SK-MEL-5 (cell line): ENCODE measurements around the gene CASP1. TPM values are rescaled to one million over a fixed set of nuclear protein-coding genes. Genes with fewer than 3 reads are reported as not detected.
"Not testable (repeated sequence)": the region's sequence is repeated elsewhere in the genome, so short reads cannot be mapped to it uniquely, and the experiment has no call there.

Experiments used
- DNase-seq: peaks from one replicate; pipeline ENCODE4 v3.0.0-alpha.2; 2016; ENCODE audit warnings: low read depth, low spot score
- in situ Hi-C: cut with HindIII; loops from 2 replicates; pipeline ENCODE4 v1.10.0; 2016; ENCODE audit warnings: low sequenced_read_pairs, high pct_unique_total_duplicates, low pct_unique_long_range_greater_than_20kb
- total RNA-seq: library from RNA; depleted of rRNA; stranded (reverse); fragments of >200 nt; shearing (Covaris generic); gene quantifications from 2 replicates; pipeline ENCODE4 v1.2.3, GENCODE V29; 2014

Gene CASP1
- total RNA-seq, 1 experiment from 2014 or later = 20.7 TPM

DNA sequence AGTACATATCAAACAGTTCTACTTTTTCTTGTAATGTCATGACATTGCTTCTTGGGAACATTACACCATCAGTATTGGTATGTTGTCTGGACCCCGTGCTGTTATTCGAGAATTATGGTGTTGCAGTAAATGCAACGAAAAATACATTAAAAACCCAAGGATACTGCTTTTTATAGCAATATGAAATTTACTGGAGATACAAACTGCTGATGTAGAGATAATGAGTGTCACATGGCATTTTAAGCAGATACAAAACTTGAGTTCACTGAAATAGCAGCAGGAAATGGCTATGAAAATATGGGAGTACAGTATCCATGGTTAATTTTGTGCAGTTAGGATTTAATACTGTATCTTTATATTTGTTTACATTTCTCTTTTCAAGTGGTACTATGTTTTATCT is 17.5 kb upstream of the CASP1 start:
- in situ Hi-C loops = no loop called here
- DNase-seq = no peak

DNA sequence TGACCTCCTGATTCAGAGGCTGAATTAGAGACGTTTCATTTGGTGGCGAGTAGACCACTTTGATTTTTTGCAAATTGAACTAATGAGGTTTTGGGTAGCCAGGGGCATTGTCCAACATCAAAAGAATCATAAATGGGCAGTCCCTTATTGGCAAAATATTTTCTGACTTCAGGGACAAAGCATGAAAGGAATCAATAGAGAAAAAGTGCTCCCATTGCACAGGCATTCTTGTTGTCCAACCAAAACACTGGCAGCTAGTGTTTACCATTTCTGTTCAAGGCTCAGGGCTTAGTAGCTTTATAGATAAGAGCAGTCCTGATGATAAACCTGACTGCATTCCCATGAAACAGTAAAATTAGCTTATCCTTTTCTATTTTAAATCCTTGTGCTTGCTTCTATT is 16.6 kb upstream of the CASP1 start:
- in situ Hi-C loops = no loop called here

DNA sequence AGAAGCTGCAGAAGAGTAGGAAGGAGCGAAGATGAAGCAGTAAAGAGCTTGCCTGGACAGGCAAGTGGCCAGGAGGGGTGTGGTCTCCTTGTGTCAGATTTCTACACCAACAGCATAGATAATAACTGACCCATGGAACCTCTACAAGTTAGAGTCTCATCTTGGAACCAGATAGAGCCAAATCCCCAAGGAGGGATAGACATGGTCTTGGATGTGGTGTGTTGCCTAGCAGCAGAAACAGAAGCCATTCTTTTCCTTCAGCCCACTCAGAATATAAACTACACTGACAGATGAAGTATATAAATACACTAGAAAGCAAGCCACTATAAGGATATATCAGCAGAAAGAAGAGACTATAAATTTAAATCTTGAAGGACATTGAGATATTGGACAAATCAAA is 14.5 kb upstream of the CASP1 start:
- DNase-seq = no peak
- in situ Hi-C loops = no loop called here

More for the DNA sequence above, 16.6 kb upstream of the CASP1 start:
- no peak for DNase-seq

DNA sequence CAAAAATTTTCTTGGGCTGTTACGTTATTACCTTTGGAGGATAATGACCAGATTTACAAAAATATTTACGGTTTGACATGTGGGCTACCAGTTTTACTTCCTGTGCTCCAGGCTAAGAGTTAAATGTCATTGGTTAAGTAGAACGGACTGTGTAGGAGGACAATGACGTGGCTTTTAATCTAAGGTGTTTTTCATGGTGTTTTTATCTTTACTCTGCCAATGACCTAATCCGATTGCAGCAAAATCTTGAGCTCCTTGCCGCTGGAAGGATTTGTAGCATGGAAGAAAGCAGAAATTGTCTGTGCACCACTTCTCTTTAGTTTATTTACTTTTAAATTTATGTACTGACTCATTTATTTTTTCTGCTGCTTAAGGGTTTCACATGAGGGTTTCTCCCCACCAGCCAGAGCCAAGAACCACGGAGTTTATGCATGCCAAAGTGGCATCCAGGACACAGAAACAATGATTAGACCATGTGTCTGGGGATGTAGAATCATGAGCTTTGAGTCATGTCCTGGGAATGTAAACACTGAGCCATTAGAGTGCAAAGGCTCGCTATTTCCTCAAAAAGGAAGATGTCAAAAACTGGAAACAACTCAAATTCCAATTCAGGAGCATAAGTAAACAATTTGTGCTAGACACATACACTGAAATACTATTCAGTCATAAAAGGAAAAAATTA is 12.1 kb upstream of the CASP1 start:
- in situ Hi-C loops = no loop called here
- peak; percentile 67 for DNase-seq

DNA sequence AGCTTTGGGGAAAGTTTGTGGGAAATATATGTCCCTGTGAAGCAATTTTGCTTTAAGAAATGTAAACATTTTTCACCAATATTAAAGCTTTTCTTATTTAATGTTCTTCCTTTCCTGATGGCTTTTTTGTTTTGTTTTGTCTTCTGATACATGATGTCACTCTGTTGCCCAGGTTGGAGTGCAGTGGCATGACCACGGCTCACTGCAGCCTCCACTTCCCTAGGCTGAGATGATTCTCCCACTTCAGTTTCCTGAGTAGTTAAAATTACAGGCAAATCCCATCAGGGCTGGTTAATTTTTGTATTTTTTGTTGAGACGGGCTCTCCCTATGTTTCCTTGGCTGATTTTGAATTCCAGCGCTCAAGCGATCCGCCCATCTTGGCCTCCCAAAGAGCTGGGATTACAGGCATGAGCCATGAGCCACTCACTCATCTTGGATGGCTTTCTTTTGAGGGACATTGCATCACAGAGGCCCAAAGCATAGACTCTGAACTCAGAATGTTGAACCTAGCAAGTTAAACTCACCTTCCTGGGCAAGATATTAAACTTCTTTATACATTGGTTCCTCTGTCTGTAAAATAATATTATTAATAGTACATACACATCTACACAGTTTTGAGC is 10.8 kb upstream of the CASP1 start:
- in situ Hi-C loops = no loop called here
- DNase-seq = no peak

DNA sequence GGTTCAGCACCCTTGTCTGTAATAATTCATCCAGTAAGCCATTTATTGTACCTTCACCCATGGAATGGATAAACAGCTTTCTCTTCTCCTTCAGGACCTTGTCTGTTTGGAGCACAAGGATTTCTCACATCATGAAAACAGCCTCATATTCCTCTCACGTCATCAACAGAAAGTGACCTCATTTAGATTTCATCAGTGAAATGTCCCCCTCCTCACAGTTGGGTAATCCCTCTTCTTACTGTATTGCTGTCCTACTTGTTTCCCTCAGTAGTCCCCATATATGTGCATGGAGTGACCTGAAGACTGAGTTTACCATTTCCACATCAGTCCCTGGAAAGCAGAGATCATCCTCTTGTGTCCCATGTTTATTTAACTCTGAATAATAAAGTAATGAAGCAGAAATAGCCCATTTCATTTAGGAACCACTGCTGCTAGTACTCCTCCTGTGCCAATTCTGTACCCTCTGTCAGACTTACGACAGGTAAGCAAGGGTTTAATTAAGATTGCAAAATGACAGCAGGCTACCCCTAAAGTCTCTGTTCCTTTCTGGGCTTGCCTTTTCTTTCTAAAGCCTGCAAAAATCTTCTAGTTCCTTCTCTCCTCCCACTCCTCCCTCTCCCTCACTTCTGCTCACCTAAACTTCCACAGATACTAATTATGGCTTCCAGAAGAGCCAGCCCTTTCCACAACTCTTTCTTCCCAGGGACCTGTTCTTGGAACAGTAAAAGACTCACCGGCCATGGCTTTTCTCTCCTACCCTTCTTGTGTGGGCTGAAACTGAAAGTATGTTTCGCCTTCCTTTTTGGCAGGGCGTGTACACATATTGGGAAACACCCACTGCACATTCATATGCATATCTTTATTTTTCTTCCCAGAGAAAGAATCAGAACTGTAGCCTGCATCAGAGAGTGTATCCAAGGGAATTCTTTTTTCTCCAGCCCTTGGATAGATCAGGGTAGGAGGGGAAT is 9.9 kb upstream of the CASP1 start, which contains the start of gene CARD16:
TSS of gene CARD16 (minus strand) at position 779 of the 968 bp plus-strand sequence. CDS start at position 741, 38 bp downstream.
- in situ Hi-C loops = not testable (repeated sequence)
- peak; percentile 36 for DNase-seq

DNA sequence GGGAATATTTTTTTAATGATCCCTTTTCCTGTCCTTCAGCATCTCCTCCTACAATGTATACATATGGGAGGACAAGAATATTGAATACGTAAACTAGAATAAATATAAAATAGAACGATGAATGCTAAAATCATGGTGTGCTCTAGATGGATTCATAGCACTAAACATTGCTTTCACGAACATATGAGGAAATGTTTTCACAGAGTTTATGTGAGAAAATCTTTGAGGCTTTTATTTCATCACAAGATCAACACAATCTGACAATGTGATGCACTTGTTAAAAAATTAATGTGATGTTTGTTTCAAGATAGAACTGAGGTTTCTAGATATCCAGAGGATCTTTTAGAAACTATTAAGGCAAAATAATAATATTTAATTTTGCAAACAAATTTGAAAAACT is 7.2 kb upstream of the CASP1 start:
- DNase-seq = no peak
- in situ Hi-C loops = no loop called here

DNA sequence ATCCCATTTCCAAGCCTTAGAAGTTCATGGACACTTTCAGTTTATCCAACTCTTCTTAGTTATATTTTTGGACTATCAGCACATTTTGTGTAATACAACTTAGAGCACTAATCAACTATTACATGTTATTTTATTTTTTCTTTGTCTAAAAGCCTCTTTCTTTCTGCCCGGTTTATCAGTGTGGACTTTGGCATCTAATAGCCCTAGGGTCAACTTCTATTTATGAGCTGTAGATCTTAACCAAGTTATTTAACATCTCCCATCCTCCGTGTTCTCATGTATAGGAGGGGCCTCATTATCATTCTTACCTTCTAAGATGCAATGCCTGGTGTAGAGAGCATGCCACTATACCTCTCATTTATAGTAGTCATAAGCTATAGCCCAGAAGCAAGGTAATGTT is 5.8 kb upstream of the CASP1 start:
- in situ Hi-C loops = no loop called here
- no peak for DNase-seq

DNA sequence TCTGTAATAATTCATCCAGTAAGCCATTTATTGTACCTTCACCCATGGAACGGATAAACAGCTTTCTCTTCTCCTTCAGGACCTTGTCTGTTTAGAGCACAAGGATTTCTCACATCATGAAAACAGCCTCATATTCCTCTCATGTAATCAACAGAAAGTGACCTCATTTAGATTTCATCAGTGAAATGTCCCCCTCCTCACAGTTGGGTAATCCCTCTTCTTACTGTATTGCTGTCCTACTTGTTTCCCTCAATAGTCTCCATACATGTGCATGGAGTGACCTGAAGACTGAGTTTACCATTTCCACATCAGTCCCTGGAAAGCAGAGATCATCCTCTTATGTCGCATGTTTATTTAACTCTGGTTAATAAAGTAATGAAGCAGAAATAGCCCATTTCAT is 556 bp downstream of the CASP1 start:
- DNase-seq, in situ Hi-C loops: not testable (repeated sequence)

DNA sequence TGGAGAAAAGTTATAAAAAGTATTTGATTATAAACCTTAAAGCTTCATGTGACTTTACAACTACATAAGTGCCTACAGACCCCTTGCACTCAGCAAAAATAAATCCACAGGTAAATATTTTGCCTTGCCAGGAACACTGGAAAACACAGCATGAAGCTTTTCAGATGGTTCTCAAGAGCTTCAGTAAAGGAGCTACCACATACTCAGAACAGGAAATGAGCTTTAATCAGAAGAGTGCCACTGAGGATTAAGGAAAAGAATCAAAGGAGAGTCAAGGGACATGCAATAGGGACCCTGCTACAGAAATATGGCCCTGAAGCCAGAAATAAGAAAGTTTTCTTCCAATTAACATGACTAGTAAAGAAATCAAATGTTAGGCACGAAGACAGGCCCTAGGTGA is 1.2 kb downstream of the CASP1 start:
- DNase-seq = no peak
- in situ Hi-C loops = no loop called here

DNA sequence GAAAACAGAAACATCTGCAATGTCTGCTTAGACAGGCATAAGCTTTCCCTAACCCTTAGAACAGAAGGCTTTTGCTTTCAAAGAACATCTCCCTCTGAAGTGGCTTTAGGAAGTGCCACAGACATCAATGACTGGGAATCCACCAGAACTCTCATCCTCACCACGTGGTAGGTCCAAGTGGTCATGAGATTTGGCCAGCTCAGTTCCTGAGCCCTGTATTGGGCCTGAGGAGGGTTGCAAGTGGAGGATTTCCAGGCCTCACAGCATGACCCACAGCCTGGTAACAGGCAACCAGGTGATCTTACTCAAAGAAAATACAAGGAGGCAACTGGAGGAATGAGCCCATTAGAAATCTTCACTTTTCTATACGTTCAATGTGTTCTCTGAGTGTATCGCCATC is 1.6 kb downstream of the CASP1 start:
- DNase-seq = no peak
- in situ Hi-C loops = no loop called here

DNA sequence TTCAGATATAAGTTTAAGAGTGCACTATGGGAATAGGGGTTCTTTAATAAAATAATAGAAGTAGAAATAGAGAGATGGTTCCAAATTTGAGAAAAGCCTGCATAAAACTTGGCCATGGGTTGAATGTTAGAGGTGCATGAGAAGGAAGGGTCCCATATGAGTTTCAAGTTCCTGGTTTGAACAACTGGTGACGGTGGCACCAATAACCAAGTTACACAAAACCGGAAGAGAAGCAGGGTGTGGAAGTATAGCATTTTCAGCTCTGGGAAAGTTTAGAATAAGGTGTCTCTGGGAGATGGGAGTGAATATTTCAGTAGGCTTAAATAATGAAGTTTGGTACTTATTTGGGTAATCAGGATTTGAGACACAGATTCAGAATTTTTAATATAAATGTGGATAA is 2.4 kb downstream of the CASP1 start:
- in situ Hi-C loops = no loop called here

DNA sequence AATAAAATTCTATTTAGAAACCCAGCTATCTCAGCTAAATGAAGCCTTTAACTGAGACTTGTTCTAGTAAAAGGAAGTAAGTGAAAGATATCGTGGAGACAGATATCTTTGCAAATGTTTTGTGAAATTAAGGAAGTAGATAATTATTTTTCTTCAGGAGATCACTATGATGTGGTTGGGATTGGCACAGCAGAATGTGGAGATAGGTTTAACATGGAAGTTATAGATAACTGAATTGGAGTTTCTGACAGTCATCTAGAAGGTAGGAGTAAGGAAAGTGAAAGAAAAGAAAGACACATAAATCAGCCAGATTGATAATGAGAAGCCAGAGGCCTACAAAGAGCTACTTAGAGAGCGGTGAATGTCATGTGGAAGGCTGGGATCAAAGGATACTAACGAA is 7.3 kb downstream of the CASP1 start:
- in situ Hi-C loops = no loop called here

More for the DNA sequence above, 2.4 kb downstream of the CASP1 start:
- DNase-seq = no peak

DNA sequence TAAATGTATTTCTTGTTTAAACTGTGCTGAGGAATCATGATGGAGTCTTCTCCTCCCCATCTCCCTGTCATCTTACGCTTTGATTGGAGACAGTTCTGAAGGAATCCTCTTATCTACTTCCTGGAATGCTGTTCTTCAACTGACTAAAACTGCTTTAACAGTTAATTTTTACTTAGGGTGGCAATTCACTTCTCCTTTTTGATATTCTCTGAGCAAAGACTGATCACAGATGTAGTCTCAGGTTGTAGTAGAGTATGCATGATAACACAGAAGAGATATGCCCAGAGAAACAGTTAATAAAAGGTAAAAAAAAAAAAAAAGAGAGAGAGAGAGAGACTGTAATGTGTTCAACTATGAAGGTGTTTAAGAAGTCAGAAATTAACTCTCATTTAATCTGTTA is 10.6 kb downstream of the CASP1 start:
- DNase-seq = no peak
- in situ Hi-C loops = no loop called here

More for the DNA sequence above, 7.3 kb downstream of the CASP1 start:
- no peak for DNase-seq

DNA sequence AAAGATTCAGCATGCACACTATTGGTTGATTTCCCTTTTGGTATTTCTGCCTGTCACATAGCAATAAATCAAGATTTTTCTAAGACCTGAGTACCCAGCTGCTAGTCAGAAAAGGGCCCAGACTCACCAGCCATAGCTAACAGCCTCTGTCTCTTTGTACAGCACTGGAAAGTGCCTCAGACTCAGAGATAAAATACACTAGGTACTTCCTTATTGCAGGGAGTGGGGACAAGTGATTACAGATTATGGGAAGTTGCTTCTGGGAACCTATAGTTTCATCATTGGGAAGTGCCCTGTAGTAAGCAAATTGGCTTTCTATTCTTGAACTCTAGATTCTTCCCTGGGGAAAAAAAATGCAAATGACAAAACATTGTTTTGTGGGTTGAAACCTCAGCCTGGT is 11.9 kb downstream of the CASP1 start, which contains the start of gene CASP5:
TSS of gene CASP5 (minus strand) at position 166 of the 400 bp plus-strand sequence. CDS start at position 134, 32 bp downstream.
- DNase-seq = no peak
- in situ Hi-C loops = no loop called here

DNA sequence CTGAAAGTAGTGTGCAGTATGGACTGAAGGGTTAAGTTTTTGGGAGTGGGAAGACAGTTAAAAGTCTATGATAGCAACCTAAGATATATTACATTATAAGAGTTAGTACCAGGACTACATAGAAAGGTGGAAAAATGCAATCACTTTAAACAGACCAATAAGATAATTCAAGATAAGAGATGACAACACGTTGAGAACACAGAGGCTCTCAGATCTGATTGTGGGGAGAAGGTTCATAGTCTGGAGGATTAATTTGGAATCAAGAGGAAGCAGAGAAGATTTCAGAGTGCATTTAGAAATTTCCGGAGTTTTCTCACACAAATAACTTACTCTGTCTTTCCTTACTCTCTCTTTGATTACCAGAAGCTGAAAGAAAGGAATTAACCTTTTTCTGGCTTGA is 12.4 kb downstream of the CASP1 start:
- DNase-seq = no peak
- in situ Hi-C loops = no loop called here

DNA sequence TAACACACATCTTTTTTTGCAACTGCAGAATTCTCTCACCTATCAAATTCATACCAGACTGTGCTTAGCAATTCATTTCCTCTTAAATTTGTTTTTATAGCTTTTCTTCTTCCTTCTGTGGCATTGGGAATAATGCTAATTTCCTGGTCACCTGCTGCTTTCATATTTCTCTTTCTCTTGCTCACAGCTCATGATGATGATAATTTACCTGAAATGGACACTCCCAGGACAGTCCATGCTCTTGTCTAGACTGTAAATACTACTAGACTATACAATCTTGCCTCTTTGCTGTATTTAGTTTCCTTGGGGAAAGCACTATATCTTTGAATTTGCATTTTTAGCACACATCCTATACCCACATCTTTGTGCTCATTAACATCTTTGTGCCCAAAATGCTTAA is 27.5 kb downstream of the CASP1 start:
- in situ Hi-C loops = no loop called here
- DNase-seq = no peak

DNA sequence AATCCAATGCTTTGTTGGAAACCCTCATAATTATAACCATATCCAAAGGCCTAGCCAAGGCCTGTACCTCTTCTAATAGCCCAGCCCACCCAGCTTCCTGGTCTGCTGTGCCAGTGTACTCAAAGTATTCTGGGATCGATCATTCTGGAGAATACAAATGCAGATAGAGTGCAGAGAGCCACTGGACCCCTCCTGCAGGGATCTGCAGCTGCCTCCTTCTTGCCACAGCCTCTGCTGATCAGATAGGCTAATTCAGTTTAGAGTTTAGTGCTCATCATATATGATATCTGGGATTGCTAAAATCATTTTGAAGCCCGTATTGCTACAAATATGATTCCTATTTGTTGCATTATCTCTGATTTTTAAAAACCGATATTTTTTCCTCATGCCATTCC is 29.5 kb downstream of the CASP1 start:
- no peak for DNase-seq
- in situ Hi-C loops = no loop called here
